A549 (cell line): ENCODE measurements around the gene PPP2R3A. TPM values are rescaled to one million over a fixed set of nuclear protein-coding genes. Genes with fewer than 3 reads are reported as not detected.

Source experiments
- ATAC-seq, 2 experiments: fragments of 200-7000 bp in 1 of 2; fragments of >200 bp in 1 of 2; cut with Nextera tagmentation in 1 of 2; cut with Tn5 transposase in 1 of 2; 3 replicates each; pipeline versions ENCODE4 v1.8.0 to v1.9.1; 2018 to 2020; ENCODE audit warnings: mild to moderate bottlenecking in 1 of 2, moderate library complexity in 1 of 2
- CTCF ChIA-PET: fragments of 300-600 bp; sonication (Branson Sonifier 250); formaldehyde crosslinking; extraction: SDS; loops from one replicate; lab custom pipeline; 2021; ENCODE audit warnings: antibody characterized with exemption, inconsistent platforms; lab: Yijun Ruan, JAX
- POLR2A ChIA-PET: fragments of 350-600 bp; formaldehyde crosslinking; extraction: SDS; loops from one replicate; lab custom pipeline; 2021; ENCODE audit warnings: antibody characterized with exemption, inconsistent platforms; lab: Yijun Ruan, JAX
- DNase-seq, 2 experiments: peaks; one replicate each; pipeline versions ENCODE4 v3.0.0 to v3.0.0-alpha.2; 2011 to 2016; ENCODE audit warnings: low read depth in 1 of 2, low spot score in 1 of 2
- FAIRE-seq: peaks from 2 replicates; lab custom pipeline; 2011; peaks lifted over from hg19 to GRCh38; lab: Jason Lieb, UNC
- H3K27ac ChIP-seq, 2 experiments: fragments of >200 bp; sonication (Bioruptor Twin); formaldehyde crosslinking; 3 replicates each; pipeline ENCODE4 v1.5.1; 2016 to 2017
- H3K4me1 ChIP-seq: fragments of >200 bp; sonication (Bioruptor Twin); formaldehyde crosslinking; 3 replicates; pipeline ENCODE4 v1.6.1; 2016
- H3K4me2 ChIP-seq: fragments of >200 bp; sonication (Bioruptor Twin); formaldehyde crosslinking; 3 replicates; pipeline ENCODE4 v1.6.1; 2016
- H3K4me3 ChIP-seq: fragments of >200 bp; sonication (Bioruptor Twin); formaldehyde crosslinking; 3 replicates; pipeline ENCODE4 v1.5.1; 2016
- H3K9me3 ChIP-seq: fragments of >200 bp; sonication (Bioruptor Twin); formaldehyde crosslinking; 3 replicates; pipeline ENCODE4 v1.6.1; 2016
- ATOH8 ChIP-seq: fragments of 250-450 bp; sonication (Bioruptor Pico); IDR thresholded peaks from 2 replicates; pipeline ENCODE4 v1.5.0; 2020; ENCODE audit warnings: low read depth, mild to moderate bottlenecking, moderate library complexity
- BHLHE40 ChIP-seq: IDR thresholded peaks from 2 replicates; pipeline ENCODE4 v1.6.1; 2012; ENCODE audit warnings: low read depth, low read length, inconsistent platforms
- CHD2 ChIP-seq: fragments of 150-350 bp; IDR thresholded peaks from 2 replicates; pipeline ENCODE4 v1.6.1; 2014; ENCODE audit warnings: low read length; ENCODE audit not compliant: partially characterized antibody
- CHD4 ChIP-seq: fragments of 200-600 bp; sonication (generic); IDR thresholded peaks from 2 replicates; pipeline ENCODE4 v1.6.1; 2016; ENCODE audit warnings: antibody characterized with exemption, mild to moderate bottlenecking, borderline replicate concordance
- CTCF ChIP-seq: fragments of >200 bp; sonication (Bioruptor Twin); formaldehyde crosslinking; IDR thresholded peaks from 3 replicates; pipeline ENCODE4 v1.5.1; 2016
- FOXS1 ChIP-seq: fragments of 250-450 bp; sonication (Bioruptor Pico); IDR thresholded peaks from 2 replicates; pipeline ENCODE4 v1.5.0; 2020; ENCODE audit warnings: mild to moderate bottlenecking, moderate library complexity
- GATA3 ChIP-seq: IDR thresholded peaks from 2 replicates; pipeline ENCODE4 v1.6.1; 2012; ENCODE audit warnings: borderline replicate concordance
- HMGXB4 ChIP-seq: fragments of 250-450 bp; sonication (Bioruptor Pico); IDR thresholded peaks from 2 replicates; pipeline ENCODE4 v1.5.0; 2021; ENCODE audit warnings: mild to moderate bottlenecking, moderate library complexity, borderline replicate concordance
- HOXB13 ChIP-seq: fragments of 250-450 bp; sonication (Bioruptor Pico); IDR thresholded peaks from 2 replicates; pipeline ENCODE4 v1.5.0; 2020; ENCODE audit warnings: low read depth, mild to moderate bottlenecking, moderate library complexity
- HOXB5 ChIP-seq: fragments of 250-450 bp; sonication (Bioruptor Pico); IDR thresholded peaks from 2 replicates; pipeline ENCODE4 v1.5.0; 2020; ENCODE audit warnings: mild to moderate bottlenecking, moderate library complexity
- JUNB ChIP-seq: fragments of >200 bp; sonication (Bioruptor Twin); formaldehyde crosslinking; IDR thresholded peaks from 2 replicates; pipeline ENCODE4 v1.6.1; 2016
- KDM5A ChIP-seq: fragments of 200-600 bp; sonication (generic); IDR thresholded peaks from 2 replicates; pipeline ENCODE4 v1.6.1; 2016; ENCODE audit warnings: antibody characterized with exemption, mild to moderate bottlenecking
- MAZ ChIP-seq: fragments of 150-350 bp; IDR thresholded peaks from 2 replicates; pipeline ENCODE4 v1.6.1; 2014; ENCODE audit warnings: antibody characterized with exemption, low read depth, low read length, borderline replicate concordance
- MYC ChIP-seq: IDR thresholded peaks from 2 replicates; pipeline ENCODE4 v1.6.1; 2012; ENCODE audit warnings: mild to moderate bottlenecking, inconsistent platforms, low read length, improper control_type of control experiment, borderline replicate concordance
- PHF8 ChIP-seq: fragments of 200-600 bp; sonication (generic); IDR thresholded peaks from 2 replicates; pipeline ENCODE4 v1.6.1; 2016; ENCODE audit warnings: low read depth, mild to moderate bottlenecking, antibody characterized with exemption, moderate library complexity, borderline replicate concordance
- RAD21 ChIP-seq, 2 experiments: fragments of >200 bp in 1 of 2; sonication (Bioruptor Twin) in 1 of 2; formaldehyde crosslinking in 1 of 2; IDR thresholded peaks in 1 of 2; conservative IDR thresholded peaks in 1 of 2; 2 replicates in 1 of 2; 3 replicates in 1 of 2; pipeline ENCODE4 v1.6.1; 2012 to 2018; ENCODE audit warnings: inconsistent platforms in 1 of 2
- RCOR1 ChIP-seq: fragments of 150-350 bp; IDR thresholded peaks from 2 replicates; pipeline ENCODE4 v1.6.1; 2014; ENCODE audit warnings: antibody characterized with exemption, low read length, low read depth
- RFX5 ChIP-seq: fragments of 450-650 bp; IDR thresholded peaks from 2 replicates; pipeline ENCODE4 v1.7.1; 2014; ENCODE audit warnings: antibody characterized with exemption, mild to moderate bottlenecking, moderate library complexity
- SMC3 ChIP-seq: fragments of >200 bp; sonication (Bioruptor Twin); formaldehyde crosslinking; IDR thresholded peaks from 3 replicates; pipeline ENCODE4 v1.6.1; 2018; ENCODE audit warnings: inconsistent platforms
- SREBF2 ChIP-seq: fragments of 450-650 bp; IDR thresholded peaks from 2 replicates; pipeline ENCODE4 v1.6.1; 2014; ENCODE audit warnings: mild to moderate bottlenecking, moderate library complexity
- ZNF302 ChIP-seq: fragments of 250-450 bp; sonication (Bioruptor Pico); IDR thresholded peaks from 2 replicates; pipeline ENCODE4 v1.9.0; 2021; ENCODE audit warnings: inconsistent platforms, mild to moderate bottlenecking, moderate library complexity
- WGBS: methylation state at CpG from one replicate; pipeline ENCODE4 v1.1.6; 2017; ENCODE audit errors: missing lambda C conversion rate; 5-methylcytosine and 5-hydroxymethylcytosine counted together
- polyA plus RNA-seq, 4 experiments: library from polyadenylated mRNA; depleted of rRNA in 3 of 4; stranded (reverse); fragments of >200 nt; fragmentation: RNase III in 1 of 4; extraction: RNeasy Plus Mini Kit Qiagen cat#74134 plus additional on column Dnase treatment in 1 of 4; gene quantifications; 2 replicates in 3 of 4; 3 replicates in 1 of 4; pipeline ENCODE4 v1.2.3, GENCODE V29; 2011 to 2017

Gene PPP2R3A
- polyA plus RNA-seq, 2 of the 4 experiments (the other 2 are of a cell fraction): 1.9 to 3.2 TPM

DNA sequence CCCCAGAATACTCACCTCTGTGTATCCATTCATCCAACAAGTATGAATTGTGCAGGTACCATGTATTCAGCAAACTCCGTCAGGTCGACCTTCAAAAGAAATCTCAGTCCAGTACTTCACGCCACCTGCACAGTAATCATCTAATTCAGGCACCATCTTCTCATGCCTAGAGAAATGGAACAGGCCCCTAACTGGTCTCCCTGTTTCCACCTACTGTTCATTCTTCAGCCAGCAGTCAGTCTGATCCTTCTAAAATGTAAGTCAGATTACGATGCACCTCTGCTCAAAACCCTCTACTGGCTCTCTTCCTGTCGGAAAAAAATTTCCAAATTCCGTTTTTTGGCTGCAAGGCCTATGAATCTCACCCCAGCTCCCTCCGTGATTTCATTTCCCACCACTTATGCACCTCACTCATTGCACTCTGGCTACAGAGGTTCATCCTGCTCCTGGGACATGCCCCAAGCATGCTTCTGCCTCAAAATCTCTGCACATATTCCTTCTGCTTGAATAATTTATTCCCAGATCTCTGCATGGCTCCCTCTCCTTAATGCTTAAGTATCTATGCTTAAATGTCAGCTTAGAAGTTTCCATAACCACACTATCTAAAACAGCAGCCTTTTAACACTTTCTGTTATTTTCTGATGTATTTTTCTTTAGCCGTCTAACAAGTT, 47.5 kb upstream of the PPP2R3A start:
- no peak for TF ChIP-seq HMGXB4 (CRISPR knock-in tag)
- no peak for TF ChIP-seq HOXB5 (CRISPR knock-in tag)
- no peak for TF ChIP-seq CHD4
- no peak for TF ChIP-seq KDM5A
- TF ChIP-seq HOXB13 (CRISPR knock-in tag): no peak
- Histone ChIP-seq H3K9me3 (no peaks in the 10 kb centered on the region), H3K4me3 (no peak overlapping the region), H3K27ac (no peak overlapping the region), H3K4me2 (no peak overlapping the region), H3K4me1 (no peaks in the 10 kb centered on the region)
- CTCF ChIA-PET: interaction anchor here (0.7 to 11.3 kb wide), 8 partner anchors 8 to 1316 kb away, joined by 3 to 112 read pairs (median 4); no protein-coding TSS in a partner anchor
- no peak for FAIRE-seq
- DNase-seq: no peak
- POLR2A ChIA-PET: no interaction called here
- ATAC-seq: no peak
- 57% methylated on average over 8 of the region's 8 CpGs for WGBS

GRCh38 chr3:135918600-135918999, 46.9 kb upstream of the PPP2R3A start:
- ChIA-PET CTCF (interaction anchor here (0.6 to 11.3 kb wide), 10 partner anchors 9 to 1316 kb away, joined by 3 to 112 read pairs (median 4); no protein-coding TSS in a partner anchor), POLR2A (no interaction called here)
- DNase-seq (peak in 1 of 2 experiments; percentile 27), FAIRE-seq (no peak), ATAC-seq (peak; percentile 54 to 71; a peak in 4 of 6 replicates)
- Histone ChIP-seq H3K4me2 (no peak overlapping the region), H3K4me3 (no peak overlapping the region), H3K27ac (no peak overlapping the region), H3K9me3 (no peaks in the 10 kb centered on the region), H3K4me1 (no peaks in the 10 kb centered on the region)
- TF ChIP-seq HOXB13 (CRISPR knock-in tag) (no peak), CTCF (peak; percentile 47), CHD2 (no peak), SMC3 (peak; percentile 52), RCOR1 (no peak), MYC (no peak), JUNB (no peak), SREBF2 (no peak), RFX5 (no peak), GATA3 (no peak), BHLHE40 (no peak), HMGXB4 (CRISPR knock-in tag) (no peak), FOXS1 (no peak), ZNF302 (CRISPR knock-in tag) (no peak), PHF8 (no peak), RAD21 (conservative IDR thresholded peaks at IDR 0.05 in 1 of 2, IDR thresholded peaks at IDR 0.05 in 1 of 2) (peak; percentile 39 to 42; a peak in 3 of 5 replicates), MAZ (no peak), ATOH8 (CRISPR knock-in tag) (no peak)
- 12% methylated on average over 1 of the region's 1 CpG for WGBS
